ENCODE data around the gene ADGRV1.

The ADGRV1 gene

DNA sequence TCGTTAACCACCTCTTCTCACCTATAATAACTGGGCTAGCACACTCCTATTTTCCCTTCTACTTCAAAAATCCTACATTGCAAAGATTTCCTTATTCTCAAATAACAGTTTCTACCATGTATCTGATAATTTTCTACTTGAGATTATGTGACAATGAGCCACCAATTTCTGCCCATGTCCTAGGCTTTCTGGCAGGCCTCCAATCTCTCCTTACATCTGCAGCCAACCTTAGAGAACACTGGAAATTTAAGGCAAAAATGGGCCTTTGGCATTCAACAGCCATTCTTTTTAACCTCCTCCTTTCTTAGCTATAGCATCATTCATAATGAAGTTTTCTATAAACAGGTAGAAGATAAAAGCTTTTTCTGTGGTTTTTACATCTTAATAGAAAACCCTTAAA, 599.4 kb downstream of the ADGRV1 start:
- H3K4me3 ChIP-seq (replicated peaks; ENCODE audit: low read depth, low read length) = no peak overlapping the region
- TF ChIP-seq, protein P1, sequence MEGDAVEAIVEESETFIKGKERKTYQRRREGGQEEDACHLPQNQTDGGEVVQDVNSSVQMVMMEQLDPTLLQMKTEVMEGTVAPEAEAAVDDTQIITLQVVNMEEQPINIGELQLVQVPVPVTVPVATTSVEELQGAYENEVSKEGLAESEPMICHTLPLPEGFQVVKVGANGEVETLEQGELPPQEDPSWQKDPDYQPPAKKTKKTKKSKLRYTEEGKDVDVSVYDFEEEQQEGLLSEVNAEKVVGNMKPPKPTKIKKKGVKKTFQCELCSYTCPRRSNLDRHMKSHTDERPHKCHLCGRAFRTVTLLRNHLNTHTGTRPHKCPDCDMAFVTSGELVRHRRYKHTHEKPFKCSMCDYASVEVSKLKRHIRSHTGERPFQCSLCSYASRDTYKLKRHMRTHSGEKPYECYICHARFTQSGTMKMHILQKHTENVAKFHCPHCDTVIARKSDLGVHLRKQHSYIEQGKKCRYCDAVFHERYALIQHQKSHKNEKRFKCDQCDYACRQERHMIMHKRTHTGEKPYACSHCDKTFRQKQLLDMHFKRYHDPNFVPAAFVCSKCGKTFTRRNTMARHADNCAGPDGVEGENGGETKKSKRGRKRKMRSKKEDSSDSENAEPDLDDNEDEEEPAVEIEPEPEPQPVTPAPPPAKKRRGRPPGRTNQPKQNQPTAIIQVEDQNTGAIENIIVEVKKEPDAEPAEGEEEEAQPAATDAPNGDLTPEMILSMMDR (IDR thresholded peaks at IDR 0.05; ENCODE audit: low read length, missing control alignments) = no peak
- no peak for DNase-seq (ENCODE audit: low read depth)

DNA sequence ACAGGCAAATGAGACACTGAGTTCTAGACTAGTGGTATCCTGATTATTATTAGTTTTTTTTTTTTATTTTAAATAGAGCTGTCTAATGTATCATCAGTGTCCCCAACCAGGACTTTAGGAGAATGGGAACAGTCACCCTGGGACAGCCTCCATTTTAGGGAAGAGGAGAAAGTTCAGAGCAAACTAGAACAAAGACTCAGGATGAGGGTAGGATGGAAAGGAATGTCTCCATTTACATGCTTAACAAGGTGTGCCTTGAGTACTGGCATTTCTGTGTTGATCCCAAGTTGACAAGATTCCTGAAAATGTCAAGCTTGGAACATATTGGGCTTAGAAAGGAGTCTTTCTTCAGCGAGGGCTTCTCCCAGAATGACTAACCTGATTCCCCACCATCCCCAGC, 601.0 kb downstream of the ADGRV1 start:
- TF ChIP-seq, protein P1 (IDR thresholded peaks at IDR 0.05; ENCODE audit: low read length, missing control alignments) = no peak
- H3K4me3 ChIP-seq (replicated peaks; ENCODE audit: low read depth, low read length) = no peak overlapping the region
- DNase-seq (ENCODE audit: low read depth) = no peak

DNA sequence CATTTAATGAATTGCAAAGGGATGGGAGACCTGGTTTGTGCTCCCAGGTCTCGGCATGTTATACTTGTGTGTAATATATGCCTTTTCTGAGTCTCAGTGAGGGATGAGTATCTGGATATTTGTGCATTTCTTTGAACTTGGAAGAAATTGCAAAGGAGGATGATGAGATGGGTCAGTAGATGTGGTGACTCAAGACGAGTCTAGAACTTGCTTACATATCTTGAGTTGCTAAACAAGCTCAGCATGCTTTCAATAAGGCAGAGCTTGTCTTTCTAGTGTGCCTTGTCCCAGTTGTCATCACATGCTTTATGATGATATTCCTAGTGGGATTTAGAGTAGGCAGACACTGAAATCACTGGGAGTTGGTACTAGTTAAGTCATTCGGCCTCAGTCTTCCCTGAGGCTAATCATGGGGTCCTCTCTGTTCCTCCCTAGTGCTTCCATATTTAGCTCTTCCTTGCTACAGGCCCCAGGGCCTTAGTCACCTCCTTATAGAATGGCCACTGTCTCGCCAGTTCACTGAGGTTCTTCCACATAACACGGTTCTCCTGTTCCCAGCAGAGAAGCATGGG, 602.2 kb downstream of the ADGRV1 start:
- DNase-seq (ENCODE audit: low read depth) = no peak
- TF ChIP-seq, protein P1 (IDR thresholded peaks at IDR 0.05; ENCODE audit: low read length, missing control alignments) = no peak
- no peak overlapping the region for H3K4me3 ChIP-seq (replicated peaks; ENCODE audit: low read depth, low read length)

DNA sequence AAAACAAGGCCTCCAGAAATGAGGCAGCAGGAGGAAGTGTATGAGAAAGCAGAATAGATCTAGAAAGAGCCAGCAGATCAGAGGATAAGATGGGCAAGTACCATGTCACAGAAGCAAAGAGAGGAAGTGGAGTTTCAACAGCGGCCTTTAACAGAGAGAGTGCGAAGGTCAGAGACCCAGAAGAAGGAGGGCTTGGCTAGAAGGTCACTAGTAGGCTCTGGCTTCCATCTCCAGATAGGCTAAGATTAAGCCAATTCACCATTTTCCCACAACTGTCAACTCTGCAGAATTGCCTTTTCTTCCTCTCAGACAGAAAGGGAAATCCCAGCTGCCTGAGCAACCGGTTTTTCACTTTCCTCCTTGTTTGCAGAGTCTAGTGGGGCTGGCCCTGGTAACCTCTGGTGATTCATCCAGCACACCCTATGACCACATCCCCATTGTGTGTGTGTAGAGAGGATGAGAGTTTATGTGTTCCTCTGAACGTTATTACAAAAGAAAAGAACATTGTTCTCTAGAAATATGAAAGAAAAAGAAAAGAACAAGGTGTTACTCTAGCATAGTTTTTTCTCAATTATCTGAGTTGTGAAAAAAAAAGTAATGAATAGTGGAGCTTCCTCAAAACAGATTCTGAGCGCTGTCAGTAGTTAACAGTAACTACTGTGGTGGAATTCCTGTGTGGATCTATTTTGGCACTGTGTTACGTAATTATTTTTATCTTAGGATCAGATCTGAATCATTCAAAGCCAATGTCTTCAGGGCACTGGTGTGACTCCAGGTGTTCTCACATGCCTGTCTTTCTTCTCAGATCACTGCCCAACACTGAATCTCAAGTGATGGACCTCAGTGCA, 604.2 kb downstream of the ADGRV1 start:
- peak; percentile 97 for DNase-seq (ENCODE audit: low read depth)
- TF ChIP-seq, protein P1 (IDR thresholded peaks at IDR 0.05; ENCODE audit: low read length, missing control alignments) = no peak
- no peak overlapping the region for H3K4me3 ChIP-seq (replicated peaks; ENCODE audit: low read depth, low read length)

DNA sequence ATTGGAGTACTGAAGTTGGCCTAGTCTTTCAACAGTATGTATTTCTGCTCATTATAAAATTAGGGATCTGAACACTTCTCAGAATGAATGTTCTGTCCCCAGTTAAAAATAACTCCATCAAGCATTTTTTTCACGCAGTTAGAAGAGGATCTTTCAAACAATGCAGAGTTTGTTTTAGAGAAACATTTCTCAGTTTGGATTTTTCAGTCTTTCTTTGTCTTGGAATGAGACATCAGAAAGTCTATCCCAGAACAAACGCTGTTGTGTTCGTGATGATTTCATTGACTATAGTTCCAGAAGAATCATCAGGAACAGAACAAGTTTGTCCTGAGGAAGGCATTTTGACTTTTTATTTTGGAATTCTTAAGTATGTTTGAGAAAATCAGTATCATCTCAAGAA, 605.8 kb downstream of the ADGRV1 start:
- no peak overlapping the region for H3K4me3 ChIP-seq (replicated peaks; ENCODE audit: low read depth, low read length)
- TF ChIP-seq, protein P1 (IDR thresholded peaks at IDR 0.05; ENCODE audit: low read length, missing control alignments) = no peak
- no peak for DNase-seq (ENCODE audit: low read depth)

DNA sequence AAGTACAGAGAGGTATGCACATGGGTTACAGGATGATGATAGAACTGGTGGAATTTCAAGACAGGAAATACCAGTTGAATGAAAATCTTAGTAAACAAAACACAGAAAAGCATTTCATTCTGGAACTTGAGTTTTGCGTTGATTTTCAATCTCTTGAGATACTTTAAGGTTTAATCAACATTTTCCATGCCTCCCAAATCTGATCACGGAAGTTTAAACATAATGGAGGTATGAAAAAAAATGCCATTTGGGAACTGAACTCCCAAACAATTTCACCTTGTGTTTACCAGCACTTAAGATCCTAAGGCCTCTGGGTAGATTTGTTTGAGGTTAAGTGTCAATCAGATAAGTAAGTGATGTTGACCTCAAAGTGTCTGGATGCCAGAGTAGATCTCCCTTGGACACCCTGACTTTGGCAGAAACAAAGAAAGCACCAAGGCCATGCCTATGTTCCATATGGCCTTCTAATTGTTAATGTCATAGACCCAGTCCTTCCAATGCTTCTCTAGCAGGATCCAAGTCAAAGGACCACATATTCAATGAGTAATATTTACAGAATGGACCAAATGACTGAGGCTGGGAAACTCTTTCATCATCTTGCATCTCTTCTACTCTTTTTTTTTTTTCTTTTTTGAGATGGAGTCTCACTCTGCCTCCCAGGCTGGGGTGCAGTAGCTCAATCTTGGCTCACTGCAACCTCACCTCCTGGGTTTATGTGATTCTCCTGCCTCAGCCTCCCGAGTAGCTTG, 607.6 kb downstream of the ADGRV1 start:
- H3K4me3 ChIP-seq (replicated peaks; ENCODE audit: low read depth, low read length) = no peak overlapping the region
- peak; percentile 82 for DNase-seq (ENCODE audit: low read depth)
- TF ChIP-seq, protein P1 (IDR thresholded peaks at IDR 0.05; ENCODE audit: low read length, missing control alignments) = no peak

All from fibroblast of pulmonary artery (primary cell).